ENCODE data around the gene SNX24. TPM values are rescaled to one million over a fixed set of nuclear protein-coding genes. Genes with fewer than 3 reads are reported as not detected.

The SNX24 gene
- total and polyA plus RNA-seq, 8 donors, result 23.0 to 33.9 (median 26.9) TPM

GRCh38 chr5:122933956-122934355 is 88.5 kb downstream of the SNX24 start:
- no peaks in the 10 kb centered on the region for H3K27me3 ChIP-seq
- ATAC-seq (no peak), DNase-seq (no peak)
- H3K4me1 ChIP-seq, result no peaks in the 10 kb centered on the region
- no peaks in the 10 kb centered on the region for H3K9me3 ChIP-seq
- H3K36me3 ChIP-seq, result no peaks in the 10 kb centered on the region
- H3K27ac ChIP-seq, result no peak overlapping the region
- H3K4me3 ChIP-seq, result no peak overlapping the region
- intact Hi-C loops (cut with DNase I), result no loop called here
- no peak for TF ChIP-seq CTCF (IDR thresholded peaks at IDR 0.05)

- Histone ChIP-seq H3K4me1 (no peaks in the 10 kb centered on the region), H3K36me3 (no peaks in the 10 kb centered on the region), H3K27ac (no peak overlapping the region), H3K4me3 (no peak overlapping the region), H3K27me3 (no peaks in the 10 kb centered on the region), H3K9me3 (no peaks in the 10 kb centered on the region)
- intact Hi-C loops (cut with DNase I), result no loop called here
- TF ChIP-seq CTCF (IDR thresholded peaks at IDR 0.05), result no peak
- ATAC-seq, result no peak
- no peak for DNase-seq
Measured at GRCh38 chr5:122936088-122936487, 90.7 kb downstream of the SNX24 start.

GRCh38 chr5:122937914-122938313 is 92.5 kb downstream of the SNX24 start:
- Histone ChIP-seq H3K36me3 (no peaks in the 10 kb centered on the region), H3K4me1 (peaks cover 2 to 11% of the 10 kb centered on the region in 2 donors), H3K27me3 (no peaks in the 10 kb centered on the region), H3K4me3 (no peak overlapping the region), H3K27ac (no peak overlapping the region), H3K9me3 (no peaks in the 10 kb centered on the region)
- DNase-seq, result peak in 1 of 4 donors; percentile 51
- TF ChIP-seq CTCF (IDR thresholded peaks at IDR 0.05), result no peak
- ATAC-seq, result peak; percentile 81
- intact Hi-C loops (cut with DNase I), result no loop called here

GRCh38 chr5:122940890-122941289 is 95.5 kb downstream of the SNX24 start:
- no peak for TF ChIP-seq CTCF (IDR thresholded peaks at IDR 0.05)

GRCh38 chr5:122941737-122942136 is 96.3 kb downstream of the SNX24 start:
- Histone ChIP-seq H3K27me3 (no peaks in the 10 kb centered on the region), H3K36me3 (no peaks in the 10 kb centered on the region), H3K9me3 (no peaks in the 10 kb centered on the region), H3K4me3 (no peak overlapping the region), H3K27ac (no peak overlapping the region), H3K4me1 (peaks cover 4 to 15% of the 10 kb centered on the region in 2 donors)
- ATAC-seq (no peak), DNase-seq (no peak)
- intact Hi-C loops (cut with DNase I), result no loop called here
- no peak for TF ChIP-seq CTCF (IDR thresholded peaks at IDR 0.05)

More at GRCh38 chr5:122940890-122941289, 95.5 kb downstream of the SNX24 start:
- intact Hi-C loops (cut with DNase I), result no loop called here
- ATAC-seq (no peak), DNase-seq (no peak)
- no peak overlapping the region for H3K4me3 ChIP-seq
- H3K27me3 ChIP-seq, result no peaks in the 10 kb centered on the region
- no peaks in the 10 kb centered on the region for H3K9me3 ChIP-seq
- no peak overlapping the region for H3K27ac ChIP-seq
- H3K4me1 ChIP-seq, result peaks cover 4 to 15% of the 10 kb centered on the region in 2 donors
- H3K36me3 ChIP-seq, result no peaks in the 10 kb centered on the region
